Mesothelial cell of epicardium (in vitro differentiated cells): ENCODE data around the gene C1orf122. TPM values are rescaled to one million over a fixed set of nuclear protein-coding genes. Genes with fewer than 3 reads are reported as not detected.
A peak's percentile ranks its signal among the peaks of the same experiment; 100 is the strongest.

Experiments used
- DNase-seq, 2 experiments: peaks; one replicate each; pipeline ENCODE4 v3.0.0; 2021; ENCODE audit warnings: low spot score in 2 of 2; ENCODE audit not compliant: unreplicated experiment in 2 of 2
- H3K27ac Mint-ChIP-seq: 2 replicates; pipeline ENCODE4 v1.8.0; 2021; ENCODE audit warnings: mixed read lengths
- H3K27me3 Mint-ChIP-seq: 2 replicates; pipeline ENCODE4 v1.8.0; 2021; ENCODE audit warnings: low read depth, mixed read lengths
- H3K36me3 Mint-ChIP-seq: 2 replicates; pipeline ENCODE4 v1.8.0; 2021; ENCODE audit warnings: mixed read lengths
- H3K4me1 Mint-ChIP-seq: 2 replicates; pipeline ENCODE4 v1.8.0; 2021; ENCODE audit warnings: mixed read lengths
- H3K4me3 Mint-ChIP-seq: 2 replicates; pipeline ENCODE4 v1.8.0; 2021; ENCODE audit warnings: mild to moderate bottlenecking, moderate library complexity, mixed read lengths
- H3K9me3 Mint-ChIP-seq: 2 replicates; pipeline ENCODE4 v1.8.0; 2021; ENCODE audit warnings: mixed read lengths
- total RNA-seq: library from RNA; stranded (reverse); gene quantifications from 3 replicates; pipeline ENCODE4 v1.2.1, GENCODE V29; 2021
- TF ChIP-seq, protein P1 (sequence below): fragments of 200-600 bp; sonication (generic); IDR thresholded peaks from one replicate; pipeline ENCODE4 v1.5.0; 2021; ENCODE audit warnings: antibody characterized with exemption; ENCODE audit not compliant: unreplicated experiment

The C1orf122 gene
- total RNA-seq, 1 donor from 2014 or later, result 36.8 TPM

DNA sequence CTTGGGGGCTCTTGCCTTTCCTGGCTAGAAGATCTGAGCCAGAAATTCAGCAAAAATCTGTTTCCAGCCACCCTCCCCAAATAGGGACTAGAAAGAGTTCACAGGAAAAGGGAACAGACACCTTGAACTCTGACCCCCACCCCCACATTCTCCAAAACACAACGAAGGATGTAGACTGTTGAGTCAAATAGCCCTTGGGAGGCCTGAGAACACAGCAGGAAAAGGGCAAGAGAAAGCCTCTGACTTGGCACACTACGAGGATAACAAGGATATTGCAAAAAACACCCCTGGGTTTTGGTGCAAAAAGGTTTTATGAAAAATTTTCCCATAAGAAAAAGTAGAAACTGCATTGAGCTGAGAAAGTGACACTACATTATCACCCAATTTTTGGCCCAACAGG is 2.4 kb downstream of the C1orf122 start:
- no peaks in the 10 kb centered on the region for H3K27me3 Mint-ChIP-seq
- DNase-seq, result no peak
- no peaks in the 10 kb centered on the region for H3K9me3 Mint-ChIP-seq
- TF ChIP-seq, protein P1, sequence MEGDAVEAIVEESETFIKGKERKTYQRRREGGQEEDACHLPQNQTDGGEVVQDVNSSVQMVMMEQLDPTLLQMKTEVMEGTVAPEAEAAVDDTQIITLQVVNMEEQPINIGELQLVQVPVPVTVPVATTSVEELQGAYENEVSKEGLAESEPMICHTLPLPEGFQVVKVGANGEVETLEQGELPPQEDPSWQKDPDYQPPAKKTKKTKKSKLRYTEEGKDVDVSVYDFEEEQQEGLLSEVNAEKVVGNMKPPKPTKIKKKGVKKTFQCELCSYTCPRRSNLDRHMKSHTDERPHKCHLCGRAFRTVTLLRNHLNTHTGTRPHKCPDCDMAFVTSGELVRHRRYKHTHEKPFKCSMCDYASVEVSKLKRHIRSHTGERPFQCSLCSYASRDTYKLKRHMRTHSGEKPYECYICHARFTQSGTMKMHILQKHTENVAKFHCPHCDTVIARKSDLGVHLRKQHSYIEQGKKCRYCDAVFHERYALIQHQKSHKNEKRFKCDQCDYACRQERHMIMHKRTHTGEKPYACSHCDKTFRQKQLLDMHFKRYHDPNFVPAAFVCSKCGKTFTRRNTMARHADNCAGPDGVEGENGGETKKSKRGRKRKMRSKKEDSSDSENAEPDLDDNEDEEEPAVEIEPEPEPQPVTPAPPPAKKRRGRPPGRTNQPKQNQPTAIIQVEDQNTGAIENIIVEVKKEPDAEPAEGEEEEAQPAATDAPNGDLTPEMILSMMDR, result no peak
- peaks cover 3% of the 10 kb centered on the region for H3K36me3 Mint-ChIP-seq
- no peak overlapping the region for H3K27ac Mint-ChIP-seq
- H3K4me1 Mint-ChIP-seq, result peaks cover 13% of the 10 kb centered on the region
- no peak overlapping the region for H3K4me3 Mint-ChIP-seq

DNA sequence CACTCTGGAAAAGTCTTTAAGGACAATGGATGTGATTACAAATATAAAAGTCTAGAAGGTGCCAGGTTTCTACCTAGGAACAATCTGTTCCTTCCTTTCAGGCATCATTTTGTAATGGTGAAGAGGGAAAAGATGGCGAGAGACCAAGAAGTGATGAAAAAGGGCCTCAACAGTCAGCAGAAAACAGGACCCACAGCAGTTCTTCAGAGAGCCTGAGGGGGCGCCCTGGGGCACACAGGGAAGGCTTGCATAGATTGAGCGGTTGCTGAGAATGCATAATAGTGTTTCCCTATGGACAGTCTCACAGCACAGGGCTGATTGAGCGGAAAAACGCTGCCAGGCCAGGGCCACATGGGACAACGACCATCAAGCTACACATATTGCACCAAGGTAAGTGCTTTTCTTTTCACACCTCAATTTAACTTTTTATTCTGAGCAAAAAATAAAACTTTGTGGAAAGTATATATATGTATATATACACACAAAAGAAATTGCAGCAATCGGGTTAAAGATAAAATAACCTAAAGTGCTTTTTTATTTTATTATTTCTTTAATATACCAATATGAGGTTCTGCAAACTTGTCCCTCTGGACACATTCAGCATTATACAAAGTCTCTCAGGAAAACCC is 3.6 kb downstream of the C1orf122 start:
- H3K36me3 Mint-ChIP-seq, result peaks cover 2% of the 10 kb centered on the region
- H3K9me3 Mint-ChIP-seq, result no peaks in the 10 kb centered on the region
- TF ChIP-seq, protein P1, result peak; percentile 66
- peaks cover 13% of the 10 kb centered on the region for H3K4me1 Mint-ChIP-seq
- H3K27me3 Mint-ChIP-seq, result no peaks in the 10 kb centered on the region
- no peak overlapping the region for H3K4me3 Mint-ChIP-seq
- H3K27ac Mint-ChIP-seq, result no peak overlapping the region
- peak; percentile 46 to 78 for DNase-seq

DNA sequence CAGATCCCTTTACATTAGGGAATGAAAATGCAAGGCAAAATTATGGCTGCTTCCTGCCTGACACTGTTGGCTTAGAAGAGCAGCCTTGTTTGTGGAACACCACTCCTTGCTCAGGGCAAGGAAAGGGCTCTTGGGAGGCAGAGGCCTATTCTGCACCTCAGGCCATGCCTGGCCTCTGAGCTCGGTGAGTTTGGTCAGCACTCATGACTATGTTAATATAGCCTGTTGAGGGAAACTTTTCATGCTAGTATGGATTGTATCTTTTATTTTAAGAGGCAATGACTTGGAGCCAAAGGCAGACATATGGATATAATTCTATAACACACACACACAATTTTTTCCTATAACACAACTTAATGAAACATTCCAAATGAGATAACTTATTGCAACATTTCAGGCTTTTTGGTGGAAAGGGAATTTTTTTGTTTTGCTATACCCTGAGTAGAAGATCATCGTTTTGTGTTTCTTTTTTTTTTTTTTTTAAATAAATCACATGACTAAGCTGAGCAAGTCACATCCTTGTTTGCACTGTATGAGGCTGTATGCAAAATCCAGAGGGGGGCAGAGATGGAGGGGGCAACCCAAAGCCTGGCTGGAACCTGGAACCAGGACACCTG is 6.0 kb downstream of the C1orf122 start:
- DNase-seq, result no peak
- Mint-ChIP-seq H3K9me3 (no peaks in the 10 kb centered on the region), H3K27ac (no peak overlapping the region), H3K36me3 (peaks cover 2% of the 10 kb centered on the region), H3K27me3 (no peaks in the 10 kb centered on the region), H3K4me3 (no peak overlapping the region), H3K4me1 (peaks cover 5% of the 10 kb centered on the region)
- TF ChIP-seq, protein P1, result no peak

DNA sequence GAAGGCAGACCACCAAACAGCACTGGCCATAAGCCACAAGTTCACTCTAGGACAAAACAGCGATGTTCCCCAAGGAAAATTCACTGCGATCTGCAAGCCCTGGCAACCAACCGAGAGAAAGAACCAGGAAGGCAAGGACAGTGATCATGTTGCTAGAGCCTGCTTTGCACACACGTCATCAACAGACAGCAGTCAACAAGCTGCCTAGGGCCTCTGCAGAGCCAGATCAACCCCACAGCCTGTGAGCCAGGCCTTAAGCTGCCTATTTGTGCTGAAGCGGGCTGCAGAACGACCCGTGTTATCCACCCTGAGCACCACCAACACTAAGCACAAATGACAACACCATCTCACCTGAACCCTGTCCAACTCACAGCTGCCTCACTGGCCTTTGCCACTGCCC is 6.7 kb downstream of the C1orf122 start:
- TF ChIP-seq, protein P1, result no peak
- DNase-seq, result no peak
- peaks cover 1% of the 10 kb centered on the region for H3K4me1 Mint-ChIP-seq
- no peaks in the 10 kb centered on the region for H3K27me3 Mint-ChIP-seq
- H3K27ac Mint-ChIP-seq, result no peak overlapping the region
- peaks cover 2% of the 10 kb centered on the region for H3K36me3 Mint-ChIP-seq
- H3K4me3 Mint-ChIP-seq, result no peak overlapping the region
- H3K9me3 Mint-ChIP-seq, result no peaks in the 10 kb centered on the region

DNA sequence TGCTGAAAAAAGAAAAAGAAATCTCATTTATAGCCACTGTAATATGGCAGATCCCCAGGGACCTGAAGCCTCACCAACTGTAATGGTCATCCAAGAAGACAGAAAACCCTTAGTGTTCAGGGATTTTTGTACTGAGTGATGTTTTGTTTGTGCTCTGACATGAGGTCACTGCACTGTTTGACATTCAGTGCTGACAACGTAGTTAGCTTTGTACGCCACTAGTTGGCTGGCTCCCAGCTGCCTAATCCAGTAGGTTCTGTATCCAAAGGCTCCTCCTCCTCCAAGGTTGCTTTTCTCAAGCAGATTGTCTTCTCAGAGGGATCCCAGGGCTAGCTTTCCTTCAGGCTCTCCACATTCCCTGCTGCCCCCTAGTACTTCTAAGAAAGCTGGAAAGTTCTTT is 9.9 kb downstream of the C1orf122 start:
- TF ChIP-seq, protein P1, result no peak
- no peaks in the 10 kb centered on the region for H3K27me3 Mint-ChIP-seq
- H3K4me1 Mint-ChIP-seq, result no peaks in the 10 kb centered on the region
- H3K4me3 Mint-ChIP-seq, result no peak overlapping the region
- no peak overlapping the region for H3K27ac Mint-ChIP-seq
- DNase-seq, result no peak
- peaks cover 17% of the 10 kb centered on the region for H3K36me3 Mint-ChIP-seq
- no peaks in the 10 kb centered on the region for H3K9me3 Mint-ChIP-seq
